RCC 7860 (cell line): ENCODE measurements around the gene CRYGN.

Source experiments
- DNase-seq: peaks from one replicate; pipeline ENCODE4 v3.0.0-alpha.2; 2015; ENCODE audit warnings: low spot score
- FAIRE-seq: peaks from 2 replicates; lab custom pipeline; 2012; peaks lifted over from hg19 to GRCh38; lab: Jason Lieb, UNC

The CRYGN gene

GRCh38 chr7:151393031-151393977, 46.6 kb downstream of the CRYGN start:
- FAIRE-seq, result no peak
- no peak for DNase-seq

GRCh38 chr7:151392426-151392825, 47.5 kb downstream of the CRYGN start:
- DNase-seq (no peak), FAIRE-seq (no peak)

GRCh38 chr7:151392002-151392401, 47.9 kb downstream of the CRYGN start:
- DNase-seq (no peak), FAIRE-seq (no peak)

- no peak for FAIRE-seq
These were observed 48.6 kb downstream of the CRYGN start for GRCh38 chr7:151391358-151391730.

GRCh38 chr7:151390598-151391357, 49.2 kb downstream of the CRYGN start:
- FAIRE-seq, result no peak

More at GRCh38 chr7:151391358-151391730, 48.6 kb downstream of the CRYGN start:
- DNase-seq, result no peak

GRCh38 chr7:151389768-151390597, 50.0 kb downstream of the CRYGN start:
- DNase-seq (no peak), FAIRE-seq (no peak)

More at GRCh38 chr7:151390598-151391357, 49.2 kb downstream of the CRYGN start:
- no peak for DNase-seq

- DNase-seq (no peak), FAIRE-seq (no peak)
These were observed 50.7 kb downstream of the CRYGN start for GRCh38 chr7:151389096-151389767.

- DNase-seq, result no peak
- FAIRE-seq, result no peak
These were observed 51.5 kb downstream of the CRYGN start for GRCh38 chr7:151388430-151388829.

GRCh38 chr7:151388007-151388297, 52.0 kb downstream of the CRYGN start:
- no peak for DNase-seq
- no peak for FAIRE-seq

GRCh38 chr7:151387161-151388006, 52.6 kb downstream of the CRYGN start:
- DNase-seq (no peak), FAIRE-seq (no peak)

GRCh38 chr7:151386301-151387160, 53.4 kb downstream of the CRYGN start:
- no peak for DNase-seq
- FAIRE-seq, result no peak

GRCh38 chr7:151385626-151386300, 54.2 kb downstream of the CRYGN start:
- FAIRE-seq (no peak), DNase-seq (no peak)

GRCh38 chr7:151384776-151385625, 54.9 kb downstream of the CRYGN start:
- FAIRE-seq (no peak), DNase-seq (no peak)

GRCh38 chr7:151384352-151384697, 55.6 kb downstream of the CRYGN start:
- no peak for FAIRE-seq

GRCh38 chr7:151383638-151384351, 56.1 kb downstream of the CRYGN start:
- DNase-seq (no peak), FAIRE-seq (no peak)

More at GRCh38 chr7:151384352-151384697, 55.6 kb downstream of the CRYGN start:
- DNase-seq, result no peak

GRCh38 chr7:151382079-151382885, 57.7 kb downstream of the CRYGN start:
- no peak for DNase-seq
- no peak for FAIRE-seq
